HEK293 (cell line): ENCODE results near the gene PBXIP1.
A peak's percentile ranks its signal among the peaks of the same experiment; 100 is the strongest.

ENCODE experiments used
- GLIS1 ChIP-seq: fragments of 450-650 bp; formaldehyde crosslinking; IDR thresholded peaks from 2 replicates; pipeline ENCODE4 v1.5.1; 2016; ENCODE audit warnings: missing biosample characterization, missing genetic modification characterization
- KLF8 ChIP-seq: fragments of 450-650 bp; formaldehyde crosslinking; IDR thresholded peaks from 2 replicates; pipeline ENCODE4 v1.5.1; 2016; ENCODE audit warnings: missing biosample characterization, missing genetic modification characterization
- KLF9 ChIP-seq: fragments of 450-650 bp; formaldehyde crosslinking; IDR thresholded peaks from 2 replicates; pipeline ENCODE4 v1.5.1; 2016; ENCODE audit warnings: missing biosample characterization, missing genetic modification characterization, low read depth
- MZF1 ChIP-seq: fragments of 450-650 bp; formaldehyde crosslinking; IDR thresholded peaks from 2 replicates; pipeline ENCODE4 v1.5.1; 2017; ENCODE audit warnings: missing biosample characterization, missing genetic modification characterization, borderline replicate concordance
- OSR2 ChIP-seq: fragments of 450-650 bp; formaldehyde crosslinking; IDR thresholded peaks from 2 replicates; pipeline ENCODE4 v1.5.1; 2016; ENCODE audit warnings: missing biosample characterization, missing genetic modification characterization
- SP2 ChIP-seq: fragments of 450-650 bp; formaldehyde crosslinking; IDR thresholded peaks from 2 replicates; pipeline ENCODE4 v1.5.1; 2016; ENCODE audit warnings: missing biosample characterization, missing genetic modification characterization
- ZBTB1 ChIP-seq: fragments of 450-650 bp; formaldehyde crosslinking; IDR thresholded peaks from 2 replicates; pipeline ENCODE4 v1.5.1; 2016; ENCODE audit warnings: missing biosample characterization, missing genetic modification characterization
- ZBTB10 ChIP-seq: fragments of 450-650 bp; formaldehyde crosslinking; IDR thresholded peaks from 2 replicates; pipeline ENCODE4 v1.5.1; 2016; ENCODE audit warnings: missing biosample characterization, missing genetic modification characterization
- ZBTB20 ChIP-seq: fragments of 450-650 bp; formaldehyde crosslinking; IDR thresholded peaks from 2 replicates; pipeline ENCODE4 v1.5.1; 2016; ENCODE audit warnings: missing biosample characterization, missing genetic modification characterization
- ZBTB44 ChIP-seq: fragments of 450-650 bp; IDR thresholded peaks from 2 replicates; pipeline ENCODE4 v1.5.1; 2018; ENCODE audit warnings: missing biosample characterization, mild to moderate bottlenecking, missing genetic modification characterization
- ZEB2 ChIP-seq: fragments of 450-650 bp; formaldehyde crosslinking; IDR thresholded peaks from 2 replicates; pipeline ENCODE4 v1.5.1; 2016; ENCODE audit warnings: missing biosample characterization, missing genetic modification characterization
- ZFHX2 ChIP-seq: fragments of 450-650 bp; formaldehyde crosslinking; conservative IDR thresholded peaks from 2 replicates; pipeline ENCODE4 v1.5.1; 2016; ENCODE audit warnings: missing biosample characterization, missing genetic modification characterization
- ZIC2 ChIP-seq: fragments of 450-650 bp; formaldehyde crosslinking; IDR thresholded peaks from 2 replicates; pipeline ENCODE4 v1.5.1; 2016; ENCODE audit warnings: missing biosample characterization, missing genetic modification characterization
- ZNF10 ChIP-seq: fragments of 450-650 bp; formaldehyde crosslinking; IDR thresholded peaks from 2 replicates; pipeline ENCODE4 v1.5.1; 2017; ENCODE audit warnings: missing biosample characterization, missing genetic modification characterization
- ZNF157 ChIP-seq: fragments of 450-650 bp; formaldehyde crosslinking; IDR thresholded peaks from 2 replicates; pipeline ENCODE4 v1.5.1; 2016; ENCODE audit warnings: missing biosample characterization, missing genetic modification characterization
- ZNF24 ChIP-seq: fragments of 450-650 bp; formaldehyde crosslinking; IDR thresholded peaks from 2 replicates; pipeline ENCODE4 v1.5.1; 2016; ENCODE audit warnings: missing biosample characterization, missing genetic modification characterization
- ZNF266 ChIP-seq: fragments of 450-650 bp; formaldehyde crosslinking; IDR thresholded peaks from 2 replicates; pipeline ENCODE4 v1.5.1; 2016; ENCODE audit warnings: missing biosample characterization, missing genetic modification characterization, low read depth
- ZNF302 ChIP-seq: fragments of 450-650 bp; formaldehyde crosslinking; IDR thresholded peaks from 2 replicates; pipeline ENCODE4 v1.5.1; 2016; ENCODE audit warnings: missing biosample characterization, missing genetic modification characterization, low read depth
- ZNF311 ChIP-seq: fragments of 450-650 bp; formaldehyde crosslinking; IDR thresholded peaks from 2 replicates; pipeline ENCODE4 v1.5.1; 2017; ENCODE audit warnings: missing biosample characterization, missing genetic modification characterization, borderline replicate concordance
- ZNF335 ChIP-seq: fragments of 450-650 bp; formaldehyde crosslinking; conservative IDR thresholded peaks from 2 replicates; pipeline ENCODE4 v1.5.1; 2016; ENCODE audit warnings: missing biosample characterization, missing genetic modification characterization
- ZNF433 ChIP-seq: fragments of 450-650 bp; formaldehyde crosslinking; IDR thresholded peaks from 2 replicates; pipeline ENCODE4 v1.5.1; 2016; ENCODE audit warnings: missing biosample characterization, missing genetic modification characterization, low read depth
- ZNF449 ChIP-seq: fragments of 450-650 bp; formaldehyde crosslinking; IDR thresholded peaks from 2 replicates; pipeline ENCODE4 v1.5.1; 2017; ENCODE audit warnings: missing biosample characterization, mild to moderate bottlenecking, missing genetic modification characterization, moderate library complexity
- ZNF596 ChIP-seq: fragments of 450-650 bp; IDR thresholded peaks from 2 replicates; pipeline ENCODE4 v1.5.0; 2018; ENCODE audit warnings: missing biosample characterization, mild to moderate bottlenecking, missing genetic modification characterization, moderate library complexity
- ZNF692 ChIP-seq: fragments of 450-650 bp; formaldehyde crosslinking; IDR thresholded peaks from 2 replicates; pipeline ENCODE4 v1.5.1; 2016; ENCODE audit warnings: missing biosample characterization, missing genetic modification characterization
- ZNF704 ChIP-seq: fragments of 450-650 bp; formaldehyde crosslinking; IDR thresholded peaks from 2 replicates; pipeline ENCODE4 v1.5.1; 2016; ENCODE audit warnings: missing biosample characterization, missing genetic modification characterization
- ZSCAN4 ChIP-seq: fragments of 450-650 bp; formaldehyde crosslinking; IDR thresholded peaks from 2 replicates; pipeline ENCODE4 v1.5.1; 2017; ENCODE audit warnings: missing biosample characterization, missing genetic modification characterization

PBXIP1 gene

GRCh38 chr1:154961207-154962155, 5.6 kb upstream of the PBXIP1 start, which contains the start of gene PYGO2 (continued):
- TF ChIP-seq ZNF266 (tag by site-specific recombination) (no peak), ZNF311 (no peak), ZNF10 (no peak), ZBTB10 (peak; percentile 74; the same call in 1 of the 2 replicates), ZNF335 (tag by site-specific recombination) (no peak), ZSCAN4 (tag by site-specific recombination) (no peak), ZNF302 (tag by site-specific recombination) (no peak), ZNF704 (tag by site-specific recombination) (no peak), GLIS1 (tag by site-specific recombination) (peak; percentile 77; the same call in 1 of the 2 replicates), ZNF157 (no peak), OSR2 (no peak), ZEB2 (tag by site-specific recombination) (peak; percentile 94), KLF8 (peak; percentile 90), SP2 (peak; percentile 91), ZIC2 (tag by site-specific recombination) (peak; percentile 70), ZNF596 (0 out of 2 replicates have a peak, but pooled peaks have one; percentile 41), ZNF449 (peak; percentile 29; the same call in 1 of the 2 replicates), ZBTB44 (peak; percentile 8; the same call in 1 of the 2 replicates), ZBTB1 (tag by site-specific recombination) (no peak), ZBTB20 (tag by site-specific recombination) (peak; percentile 86; the same call in 1 of the 2 replicates), ZNF24 (no peak), KLF9 (tag by site-specific recombination) (peak; percentile 97), MZF1 (no peak), ZFHX2 (tag by site-specific recombination) (peak; percentile 94), ZNF433 (tag by site-specific recombination) (no peak), ZNF692 (peak; percentile 82)
